ENCODE results near the gene NEK10.

GRCh38 chr3:27219127-27219845 lies 149.9 kb downstream of the NEK10 start:
- TF ChIP-seq CTCF (conservative IDR thresholded peaks at IDR 0.05; ENCODE audit: low read depth, low read length) (no peak), EZH2 (IDR thresholded peaks at IDR 0.05; ENCODE audit: borderline replicate concordance, low read depth, low read length, poor library complexity, severe bottlenecking) (no peak)
